Sigmoid colon (tissue), 7 donors: Measurements from ENCODE around the gene GPC5. TPM values are rescaled to one million over a fixed set of nuclear protein-coding genes. Genes with fewer than 3 reads are reported as not detected.

ENCODE experiments used
- DNase-seq: peaks from one replicate; pipeline ENCODE4 v3.0.0-alpha.2; 2019
- H3K27ac ChIP-seq, 4 donors: fragments of 200-600 bp; sonication (generic); one replicate each; pipeline ENCODE4 v1.5.1; 2016 to 2019; ENCODE audit warnings: mild to moderate bottlenecking in 1 of 4
- H3K27me3 ChIP-seq, 3 donors: fragments of 200-600 bp; sonication (generic); one replicate each; pipeline ENCODE4 v1.5.1; 2019; ENCODE audit warnings: mild to moderate bottlenecking in 1 of 3
- H3K36me3 ChIP-seq, 4 donors: fragments of 200-600 bp; sonication (generic); one replicate each; pipeline ENCODE4 v1.5.1; 2016 to 2019
- H3K4me1 ChIP-seq, 4 donors: fragments of 200-600 bp; sonication (generic); one replicate each; pipeline ENCODE4 v1.5.1; 2017 to 2019
- H3K4me3 ChIP-seq, 4 donors: fragments of 200-600 bp; sonication (generic); one replicate each; pipeline ENCODE4 v1.5.1; 2017 to 2019; ENCODE audit warnings: mild to moderate bottlenecking in 2 of 4, moderate library complexity in 1 of 4
- H3K9me3 ChIP-seq, 4 donors: fragments of 200-600 bp in 3 of 4; sonication (generic) in 3 of 4; one replicate each; pipeline versions ENCODE4 v1.5.1 to v1.6.1; 2013 to 2019
- CTCF ChIP-seq, 4 experiments: fragments of 450-650 bp in 3 of 4; fragments of 200-600 bp in 1 of 4; IDR thresholded peaks; one replicate each; pipeline ENCODE4 v1.5.1; 2016 to 2019; ENCODE audit warnings: antibody characterized with exemption in 4 of 4, mild to moderate bottlenecking in 3 of 4, moderate library complexity in 2 of 4
- EP300 ChIP-seq, 4 donors: sonication (generic); formaldehyde crosslinking; IDR thresholded peaks; one replicate each; pipeline ENCODE4 v1.6.1; 2017; ENCODE audit warnings: antibody characterized with exemption in 4 of 4
- POLR2A ChIP-seq, 2 donors: fragments of 450-650 bp; IDR thresholded peaks; one replicate each; pipeline ENCODE4 v1.6.1; 2016; ENCODE audit warnings: antibody characterized with exemption in 2 of 2, mild to moderate bottlenecking in 2 of 2, moderate library complexity in 2 of 2
- POLR2AphosphoS5 ChIP-seq, 4 donors: sonication (generic); formaldehyde crosslinking; IDR thresholded peaks; one replicate each; pipeline ENCODE4 v1.6.1; 2017; ENCODE audit warnings: antibody characterized with exemption in 4 of 4
- WGBS, 2 donors: extraction: QIAGEN DNeasy Blood & Tissue Kit; methylation state at CpG; one replicate each; pipeline ENCODE4 v1.1.7; 2013; 5-methylcytosine and 5-hydroxymethylcytosine counted together
- intact Hi-C: fragments of 100-400 bp; cut with DNase I; formaldehyde crosslinking; loops from one replicate; pipeline ENCODE4 v1.15.1; 2023
- polyA plus RNA-seq, 3 donors: library from polyadenylated mRNA; stranded (reverse); fragments of 200-250 nt; gene quantifications; one replicate each; pipeline ENCODE4 v1.2.3, GENCODE V29; 2013
- total RNA-seq, 4 donors: library from RNA; depleted of rRNA; stranded (reverse); fragments of >200 nt; gene quantifications; one replicate each; pipeline ENCODE4 v1.1.0, GENCODE V29; 2016
- donor health status: healthy with polysubstance abuse.
- donor health status: Bipolar disorder and iron deficiency.
- donor health status: healthy.

The GPC5 gene
- total and polyA plus RNA-seq, 7 donors: 0.39 to 3.9 (median 2.9) TPM; not detected in 2

DNA sequence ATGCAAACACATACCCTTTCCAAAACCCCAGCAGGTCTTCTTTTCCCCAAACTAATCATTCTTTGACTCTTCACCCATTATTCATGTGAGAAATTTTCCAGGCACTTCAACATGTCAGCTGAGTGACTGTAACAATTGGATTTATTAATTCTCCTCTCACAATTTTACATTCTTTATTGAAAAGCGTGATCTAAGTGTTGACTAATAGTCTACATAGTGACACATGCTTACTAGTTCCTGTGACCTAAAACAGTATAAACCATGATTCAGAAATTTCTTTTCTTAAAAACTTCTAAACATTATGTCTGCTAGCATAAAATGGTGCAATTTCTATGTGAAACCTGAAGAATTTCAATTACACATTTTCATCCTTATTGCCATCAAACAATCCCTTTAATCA lies 532.3 kb downstream of the GPC5 start:
- 67 to 71% methylated on average over 1 of the region's 1 CpG for WGBS, 2 donors
- H3K27me3 ChIP-seq: no peaks in the 10 kb centered on the region
- DNase-seq: no peak
- H3K4me1 ChIP-seq: no peaks in the 10 kb centered on the region
- TF ChIP-seq POLR2A (IDR thresholded peaks at IDR 0.05): no peak
- no peak for TF ChIP-seq EP300 (IDR thresholded peaks at IDR 0.05)
- no peak for TF ChIP-seq CTCF (IDR thresholded peaks at IDR 0.05)
- TF ChIP-seq POLR2AphosphoS5 (IDR thresholded peaks at IDR 0.05): no peak
- no peaks in the 10 kb centered on the region for H3K9me3 ChIP-seq
- intact Hi-C loops: no loop called here
- no peak overlapping the region for H3K4me3 ChIP-seq
- no peaks in the 10 kb centered on the region for H3K36me3 ChIP-seq
- no peak overlapping the region for H3K27ac ChIP-seq

- intact Hi-C loops: no loop called here
- no peak overlapping the region for H3K27ac ChIP-seq
- H3K36me3 ChIP-seq: no peaks in the 10 kb centered on the region
- TF ChIP-seq POLR2A (IDR thresholded peaks at IDR 0.05) (no peak), POLR2AphosphoS5 (IDR thresholded peaks at IDR 0.05) (no peak), CTCF (IDR thresholded peaks at IDR 0.05) (no peak), EP300 (IDR thresholded peaks at IDR 0.05) (no peak)
- WGBS, 2 donors: 60 to 73% methylated on average over 4 of the region's 4 CpGs
- no peak overlapping the region for H3K4me3 ChIP-seq
- no peaks in the 10 kb centered on the region for H3K9me3 ChIP-seq
- H3K27me3 ChIP-seq: no peaks in the 10 kb centered on the region
- H3K4me1 ChIP-seq: no peaks in the 10 kb centered on the region
- DNase-seq: no peak
Observed at GRCh38 chr13:91934354-91934753, 535.9 kb downstream of the GPC5 start.

DNA sequence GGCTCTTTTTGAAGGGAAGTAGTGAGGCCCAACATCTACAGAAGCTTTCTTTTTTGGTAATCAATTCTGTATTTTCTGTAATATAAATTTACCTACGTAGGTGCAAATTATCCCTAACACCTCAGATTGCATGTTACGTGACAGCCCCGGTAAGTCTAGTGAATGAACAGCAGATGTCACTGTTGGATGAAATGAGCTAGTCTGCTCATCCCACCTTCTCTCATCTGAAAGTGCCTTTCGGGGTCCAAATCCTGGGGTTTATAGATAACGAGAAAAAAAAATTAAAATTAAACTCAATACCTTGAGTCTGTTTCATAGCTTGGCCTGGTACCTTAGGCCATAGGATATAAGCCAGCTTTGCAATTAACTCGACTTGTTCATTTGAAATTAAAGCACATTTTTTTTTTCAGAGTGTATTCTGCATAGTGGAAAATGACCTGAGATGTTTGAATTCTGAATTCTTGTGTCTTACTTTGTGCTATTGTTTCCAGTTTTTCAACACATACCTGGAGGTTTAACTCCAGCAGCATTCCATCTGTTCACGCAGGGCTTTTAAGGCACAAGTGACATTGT lies 548.2 kb downstream of the GPC5 start:
- H3K27me3 ChIP-seq: no peaks in the 10 kb centered on the region
- no peak for TF ChIP-seq POLR2AphosphoS5 (IDR thresholded peaks at IDR 0.05)
- TF ChIP-seq CTCF (IDR thresholded peaks at IDR 0.05): peak in 3 of 4 experiments; percentile 11 to 41 (median 24)
- DNase-seq: no peak
- 27 to 39% methylated on average over 7 of the region's 7 CpGs for WGBS, 2 donors
- no peaks in the 10 kb centered on the region for H3K36me3 ChIP-seq
- no peak overlapping the region for H3K27ac ChIP-seq
- intact Hi-C loops: no loop called here
- H3K9me3 ChIP-seq: no peaks in the 10 kb centered on the region
- no peak overlapping the region for H3K4me3 ChIP-seq
- H3K4me1 ChIP-seq: no peaks in the 10 kb centered on the region

- intact Hi-C loops: no loop called here
- H3K27me3 ChIP-seq: no peaks in the 10 kb centered on the region
- no peaks in the 10 kb centered on the region for H3K9me3 ChIP-seq
- H3K27ac ChIP-seq: no peak overlapping the region
- H3K4me1 ChIP-seq: no peaks in the 10 kb centered on the region
- 64 to 88% methylated on average over 1 of the region's 1 CpG for WGBS, 2 donors
- no peak for DNase-seq
- H3K4me3 ChIP-seq: no peak overlapping the region
- no peaks in the 10 kb centered on the region for H3K36me3 ChIP-seq
- no peak for TF ChIP-seq POLR2AphosphoS5 (IDR thresholded peaks at IDR 0.05)
Observed at GRCh38 chr13:91948736-91949135, 550.3 kb downstream of the GPC5 start.

DNA sequence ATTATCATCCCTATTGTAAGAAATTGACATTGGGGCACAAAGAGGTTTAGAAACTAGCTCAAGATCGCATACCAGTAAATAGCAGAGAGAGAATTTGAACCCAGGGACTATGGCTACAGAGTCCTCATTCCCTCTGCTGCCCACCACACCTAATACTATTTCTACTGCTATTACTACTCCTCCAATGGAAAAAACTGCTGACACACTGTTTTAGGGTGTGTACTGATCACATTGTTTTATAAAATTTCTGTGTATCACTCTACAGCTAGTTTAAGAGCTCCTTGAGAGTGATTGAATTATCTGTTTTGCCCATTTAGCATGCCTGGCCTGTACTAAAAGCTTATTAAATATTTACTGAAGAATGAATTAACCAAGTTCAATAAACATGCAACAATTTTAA lies 552.4 kb downstream of the GPC5 start:
- 79 to 93% methylated on average over 1 of the region's 1 CpG for WGBS, 2 donors

More for the DNA sequence above, 552.4 kb downstream of the GPC5 start:
- no peak overlapping the region for H3K27ac ChIP-seq
- H3K4me1 ChIP-seq: no peaks in the 10 kb centered on the region
- TF ChIP-seq CTCF (IDR thresholded peaks at IDR 0.05) (no peak), POLR2A (IDR thresholded peaks at IDR 0.05) (no peak)
- intact Hi-C loops: no loop called here
- no peaks in the 10 kb centered on the region for H3K9me3 ChIP-seq
- no peaks in the 10 kb centered on the region for H3K36me3 ChIP-seq
- DNase-seq: no peak
- no peaks in the 10 kb centered on the region for H3K27me3 ChIP-seq
- H3K4me3 ChIP-seq: no peak overlapping the region
